ENCODE measurements around the gene UNC13A. TPM values are rescaled to one million over a fixed set of nuclear protein-coding genes. Genes with fewer than 3 reads are reported as not detected.

The UNC13A gene
- total RNA-seq, 1 experiment from 2014 or later = 29.0 TPM

DNA sequence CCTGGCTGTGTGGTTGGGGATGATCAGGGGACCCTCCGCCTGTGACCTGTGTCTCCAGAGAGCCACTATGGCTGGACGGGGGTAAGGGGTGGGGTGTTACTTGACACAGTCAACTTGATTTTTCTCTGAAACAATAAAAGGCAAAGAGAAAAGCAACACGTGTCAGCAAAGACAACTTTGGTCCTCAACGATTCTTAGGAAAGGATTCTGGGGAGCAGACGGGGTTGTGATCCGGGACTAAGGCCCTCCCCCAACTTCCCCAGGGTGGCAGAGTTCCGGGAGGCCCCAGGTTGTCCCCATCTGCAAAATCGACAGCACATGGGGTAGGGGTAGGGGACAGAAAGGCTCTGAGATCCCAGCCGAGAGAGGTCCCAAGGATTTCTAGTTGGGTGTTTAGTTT lies 86.5 kb downstream of the UNC13A start:
- Histone ChIP-seq H4K20me1 (ENCODE audit: insufficient read depth) (no peaks in the 10 kb centered on the region), H3K4me3 (replicated peaks in 1 of 2; ENCODE audit: low read depth in 1 of 2, low read length in 2 of 2) (no peak overlapping the region), H3K27me3 (ENCODE audit: insufficient read depth, low read length) (no peaks in the 10 kb centered on the region), H3K27ac (ENCODE audit: low read depth, low read length) (no peak overlapping the region), H3K9me2 (ENCODE audit: insufficient read depth) (no peaks in the 10 kb centered on the region), H3K4me2 (ENCODE audit: low read length) (no peak overlapping the region), H3K79me2 (ENCODE audit: insufficient read depth, low read length) (no peaks in the 10 kb centered on the region), H3K9ac (ENCODE audit: low read length) (no peak overlapping the region), H3K4me1 (ENCODE audit: control insufficient read depth in 1 of 2, insufficient read depth in 2 of 2, low read length in 2 of 2) (peaks cover 3 to 15% of the 10 kb centered on the region in 2 experiments; a peak in 3 of 4 replicates), H3K36me3 (ENCODE audit: control insufficient read depth in 1 of 2, insufficient read depth in 2 of 2, low read length in 2 of 2) (no peaks in the 10 kb centered on the region), H3K9me3 (ENCODE audit: control insufficient read depth in 1 of 2, insufficient read depth in 1 of 2, low read depth in 1 of 2, low read length in 2 of 2) (no peaks in the 10 kb centered on the region), H2AFZ (ENCODE audit: low read depth, low read length, poor library complexity, severe bottlenecking) (no peak overlapping the region)
- TF ChIP-seq TCF7L2 (IDR thresholded peaks at IDR 0.05; ENCODE audit: borderline replicate concordance, extremely low read depth, insufficient read depth, insufficient read length) (no peak), ZFX (IDR thresholded peaks at IDR 0.05) (no peak)
- CTCF ChIA-PET = no interaction called here
- ATAC-seq = no peak
- POLR2A ChIA-PET = no interaction called here
- RAD21 ChIA-PET (ENCODE audit: low non-redundant PET in 1 of 2, low total read pairs in 2 of 2, uncharacterized antibody in 2 of 2, unreplicated experiment in 2 of 2) = no interaction called here
- BruUV-seq (replicated peaks) = no TSS peak
- intact Hi-C loops (cut with micrococcal nuclease) = no loop called here
- no peak for DNase-seq (ENCODE audit: low read depth, low spot score)

DNA sequence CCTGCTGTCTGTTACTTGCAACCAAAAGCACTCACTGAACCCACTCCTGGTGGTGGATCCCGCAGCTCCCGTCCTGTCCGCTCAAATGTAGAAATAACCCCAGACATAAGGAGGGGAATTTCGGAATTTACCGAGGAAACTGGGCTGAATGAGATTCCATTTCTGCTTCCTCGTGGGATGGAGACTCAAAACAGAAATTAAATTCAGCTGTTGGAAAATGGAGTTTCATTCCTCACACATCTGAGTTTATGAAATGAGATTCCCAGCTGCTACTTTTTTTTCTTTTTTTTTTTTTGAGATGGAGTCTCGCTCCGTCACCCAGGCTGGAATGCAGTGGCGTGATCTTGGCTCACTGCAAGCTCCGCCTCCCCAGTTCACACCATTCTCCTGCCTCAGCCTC lies 88.4 kb downstream of the UNC13A start:
- no peaks in the 10 kb centered on the region for H3K4me1 ChIP-seq (ENCODE audit: control insufficient read depth in 1 of 2, insufficient read depth in 2 of 2, low read length in 2 of 2)
- ChIA-PET CTCF (no interaction called here), RAD21 (ENCODE audit: low non-redundant PET in 1 of 2, low total read pairs in 2 of 2, uncharacterized antibody in 2 of 2, unreplicated experiment in 2 of 2) (no interaction called here), POLR2A (interaction anchor here (0.6 to 0.8 kb wide), 2 partner anchors 20 to 174 kb away, joined by 3 to 4 read pairs; no protein-coding TSS in a partner anchor)
- no peaks in the 10 kb centered on the region for H3K27me3 ChIP-seq (ENCODE audit: insufficient read depth, low read length)
- H3K27ac ChIP-seq (ENCODE audit: low read depth, low read length) = no peak overlapping the region
- H3K4me3 ChIP-seq (replicated peaks in 1 of 2; ENCODE audit: low read depth in 1 of 2, low read length in 2 of 2) = no peak overlapping the region
- intact Hi-C loops (cut with micrococcal nuclease) = no loop called here
- no peaks in the 10 kb centered on the region for H4K20me1 ChIP-seq (ENCODE audit: insufficient read depth)
- H3K4me2 ChIP-seq (ENCODE audit: low read length) = no peak overlapping the region
- no peak overlapping the region for H2AFZ ChIP-seq (ENCODE audit: low read depth, low read length, poor library complexity, severe bottlenecking)
- BruUV-seq (replicated peaks) = no TSS peak
- no peaks in the 10 kb centered on the region for H3K79me2 ChIP-seq (ENCODE audit: insufficient read depth, low read length)
- H3K9me3 ChIP-seq (ENCODE audit: control insufficient read depth in 1 of 2, insufficient read depth in 1 of 2, low read depth in 1 of 2, low read length in 2 of 2) = no peaks in the 10 kb centered on the region
- ATAC-seq (no peak), DNase-seq (ENCODE audit: low read depth, low spot score) (no peak)
- no peaks in the 10 kb centered on the region for H3K9me2 ChIP-seq (ENCODE audit: insufficient read depth)
- H3K36me3 ChIP-seq (ENCODE audit: control insufficient read depth in 1 of 2, insufficient read depth in 2 of 2, low read length in 2 of 2) = no peaks in the 10 kb centered on the region
- no peak overlapping the region for H3K9ac ChIP-seq (ENCODE audit: low read length)
- TF ChIP-seq YY1 (IDR thresholded peaks at IDR 0.05; ENCODE audit: extremely low read depth, insufficient replicate concordance, low read depth, low read length) = no peak
- TF ChIP-seq POLR2AphosphoS5 (IDR thresholded peaks at IDR 0.05; ENCODE audit: low read depth, low read length) = no peak
- no peak for TF ChIP-seq CEBPB (IDR thresholded peaks at IDR 0.05; ENCODE audit: low read depth)
- no peak for TF ChIP-seq EZH2 (IDR thresholded peaks at IDR 0.05)
- TF ChIP-seq, protein P1, sequence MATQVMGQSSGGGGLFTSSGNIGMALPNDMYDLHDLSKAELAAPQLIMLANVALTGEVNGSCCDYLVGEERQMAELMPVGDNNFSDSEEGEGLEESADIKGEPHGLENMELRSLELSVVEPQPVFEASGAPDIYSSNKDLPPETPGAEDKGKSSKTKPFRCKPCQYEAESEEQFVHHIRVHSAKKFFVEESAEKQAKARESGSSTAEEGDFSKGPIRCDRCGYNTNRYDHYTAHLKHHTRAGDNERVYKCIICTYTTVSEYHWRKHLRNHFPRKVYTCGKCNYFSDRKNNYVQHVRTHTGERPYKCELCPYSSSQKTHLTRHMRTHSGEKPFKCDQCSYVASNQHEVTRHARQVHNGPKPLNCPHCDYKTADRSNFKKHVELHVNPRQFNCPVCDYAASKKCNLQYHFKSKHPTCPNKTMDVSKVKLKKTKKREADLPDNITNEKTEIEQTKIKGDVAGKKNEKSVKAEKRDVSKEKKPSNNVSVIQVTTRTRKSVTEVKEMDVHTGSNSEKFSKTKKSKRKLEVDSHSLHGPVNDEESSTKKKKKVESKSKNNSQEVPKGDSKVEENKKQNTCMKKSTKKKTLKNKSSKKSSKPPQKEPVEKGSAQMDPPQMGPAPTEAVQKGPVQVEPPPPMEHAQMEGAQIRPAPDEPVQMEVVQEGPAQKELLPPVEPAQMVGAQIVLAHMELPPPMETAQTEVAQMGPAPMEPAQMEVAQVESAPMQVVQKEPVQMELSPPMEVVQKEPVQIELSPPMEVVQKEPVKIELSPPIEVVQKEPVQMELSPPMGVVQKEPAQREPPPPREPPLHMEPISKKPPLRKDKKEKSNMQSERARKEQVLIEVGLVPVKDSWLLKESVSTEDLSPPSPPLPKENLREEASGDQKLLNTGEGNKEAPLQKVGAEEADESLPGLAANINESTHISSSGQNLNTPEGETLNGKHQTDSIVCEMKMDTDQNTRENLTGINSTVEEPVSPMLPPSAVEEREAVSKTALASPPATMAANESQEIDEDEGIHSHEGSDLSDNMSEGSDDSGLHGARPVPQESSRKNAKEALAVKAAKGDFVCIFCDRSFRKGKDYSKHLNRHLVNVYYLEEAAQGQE (IDR thresholded peaks at IDR 0.05; ENCODE audit: low read depth) = no peak
- TF ChIP-seq SIN3A (IDR thresholded peaks at IDR 0.05; ENCODE audit: low read depth) = no peak
- TF ChIP-seq RAD21 (IDR thresholded peaks at IDR 0.05; ENCODE audit: low read depth) = no peak
- TF ChIP-seq POLR2A (IDR thresholded peaks at IDR 0.05; ENCODE audit: borderline replicate concordance, extremely low read depth, insufficient read depth, insufficient read length) = no peak
- TF ChIP-seq TCF7L2 (IDR thresholded peaks at IDR 0.05; ENCODE audit: borderline replicate concordance, extremely low read depth, insufficient read depth, insufficient read length) = no peak
- no peak for TF ChIP-seq CBX3 (IDR thresholded peaks at IDR 0.05; ENCODE audit: low read depth)
- TF ChIP-seq, protein P2, sequence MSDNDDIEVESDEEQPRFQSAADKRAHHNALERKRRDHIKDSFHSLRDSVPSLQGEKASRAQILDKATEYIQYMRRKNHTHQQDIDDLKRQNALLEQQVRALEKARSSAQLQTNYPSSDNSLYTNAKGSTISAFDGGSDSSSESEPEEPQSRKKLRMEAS (IDR thresholded peaks at IDR 0.05) = no peak
- no peak for TF ChIP-seq JUND (IDR thresholded peaks at IDR 0.05)
- TF ChIP-seq, protein P3, sequence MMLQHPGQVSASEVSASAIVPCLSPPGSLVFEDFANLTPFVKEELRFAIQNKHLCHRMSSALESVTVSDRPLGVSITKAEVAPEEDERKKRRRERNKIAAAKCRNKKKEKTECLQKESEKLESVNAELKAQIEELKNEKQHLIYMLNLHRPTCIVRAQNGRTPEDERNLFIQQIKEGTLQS (IDR thresholded peaks at IDR 0.05) = no peak
- no peak for TF ChIP-seq SRF (IDR thresholded peaks at IDR 0.05; ENCODE audit: low read depth)
- TF ChIP-seq, protein P4, sequence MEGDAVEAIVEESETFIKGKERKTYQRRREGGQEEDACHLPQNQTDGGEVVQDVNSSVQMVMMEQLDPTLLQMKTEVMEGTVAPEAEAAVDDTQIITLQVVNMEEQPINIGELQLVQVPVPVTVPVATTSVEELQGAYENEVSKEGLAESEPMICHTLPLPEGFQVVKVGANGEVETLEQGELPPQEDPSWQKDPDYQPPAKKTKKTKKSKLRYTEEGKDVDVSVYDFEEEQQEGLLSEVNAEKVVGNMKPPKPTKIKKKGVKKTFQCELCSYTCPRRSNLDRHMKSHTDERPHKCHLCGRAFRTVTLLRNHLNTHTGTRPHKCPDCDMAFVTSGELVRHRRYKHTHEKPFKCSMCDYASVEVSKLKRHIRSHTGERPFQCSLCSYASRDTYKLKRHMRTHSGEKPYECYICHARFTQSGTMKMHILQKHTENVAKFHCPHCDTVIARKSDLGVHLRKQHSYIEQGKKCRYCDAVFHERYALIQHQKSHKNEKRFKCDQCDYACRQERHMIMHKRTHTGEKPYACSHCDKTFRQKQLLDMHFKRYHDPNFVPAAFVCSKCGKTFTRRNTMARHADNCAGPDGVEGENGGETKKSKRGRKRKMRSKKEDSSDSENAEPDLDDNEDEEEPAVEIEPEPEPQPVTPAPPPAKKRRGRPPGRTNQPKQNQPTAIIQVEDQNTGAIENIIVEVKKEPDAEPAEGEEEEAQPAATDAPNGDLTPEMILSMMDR (IDR thresholded peaks at IDR 0.05 in 2 of 3, conservative IDR thresholded peaks at IDR 0.05 in 1 of 3; ENCODE audit: borderline replicate concordance in 1 of 3, insufficient read depth in 1 of 3, low read depth in 2 of 3, low read length in 2 of 3) = no peak

Data from HCT116 (cell line).